ENCODE measurements around the gene KNSTRN. TPM values are rescaled to one million over a fixed set of nuclear protein-coding genes. Genes with fewer than 3 reads are reported as not detected.

Gene KNSTRN
- total and polyA plus RNA-seq, 2 of the 13 experiments (the other 11 are each of a cell fraction or from before 2014, with no cell fraction given), result 20.3 to 62.3 TPM

DNA sequence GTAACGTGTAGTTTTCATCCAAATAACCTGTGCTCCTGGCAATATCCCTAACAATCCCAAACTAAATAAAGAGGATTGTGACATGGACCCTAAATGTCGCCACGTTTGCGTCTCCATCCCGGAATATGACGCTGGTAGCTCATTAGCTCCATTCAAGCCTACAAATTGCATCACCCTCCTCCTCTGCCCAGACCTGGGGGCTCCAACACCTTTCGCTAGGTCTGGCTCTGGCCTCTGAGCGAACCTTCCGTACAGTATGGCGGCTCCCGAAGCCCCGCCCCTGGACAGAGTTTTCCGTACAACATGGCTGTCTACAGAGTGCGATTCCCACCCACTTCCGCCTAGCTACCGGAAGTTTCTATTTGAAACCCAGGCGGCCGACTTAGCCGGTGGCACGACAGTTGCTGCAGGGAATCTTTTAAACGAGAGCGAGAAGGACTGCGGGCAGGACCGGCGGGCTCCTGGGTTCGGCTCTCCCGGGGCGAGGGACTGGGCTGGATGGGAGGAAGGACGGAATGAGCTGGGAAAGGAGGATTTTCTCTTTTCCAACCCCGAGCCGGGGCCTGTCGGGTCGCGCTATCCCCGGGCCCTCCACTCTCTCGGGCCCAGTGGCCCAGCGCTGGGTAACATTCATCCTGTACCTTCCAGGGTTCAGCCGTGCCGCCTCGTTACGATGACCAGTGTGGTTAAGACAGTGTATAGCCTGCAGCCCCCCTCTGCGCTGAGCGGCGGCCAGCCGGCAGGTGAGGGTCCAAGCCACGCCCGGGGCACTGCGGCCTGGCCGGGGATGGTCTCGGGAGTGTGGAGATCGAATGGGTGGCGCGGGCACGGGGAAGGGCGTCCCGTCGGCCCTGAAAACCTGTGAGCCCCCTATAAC lies at the start of gene KNSTRN (continued):
- TF ChIP-seq, protein P1, sequence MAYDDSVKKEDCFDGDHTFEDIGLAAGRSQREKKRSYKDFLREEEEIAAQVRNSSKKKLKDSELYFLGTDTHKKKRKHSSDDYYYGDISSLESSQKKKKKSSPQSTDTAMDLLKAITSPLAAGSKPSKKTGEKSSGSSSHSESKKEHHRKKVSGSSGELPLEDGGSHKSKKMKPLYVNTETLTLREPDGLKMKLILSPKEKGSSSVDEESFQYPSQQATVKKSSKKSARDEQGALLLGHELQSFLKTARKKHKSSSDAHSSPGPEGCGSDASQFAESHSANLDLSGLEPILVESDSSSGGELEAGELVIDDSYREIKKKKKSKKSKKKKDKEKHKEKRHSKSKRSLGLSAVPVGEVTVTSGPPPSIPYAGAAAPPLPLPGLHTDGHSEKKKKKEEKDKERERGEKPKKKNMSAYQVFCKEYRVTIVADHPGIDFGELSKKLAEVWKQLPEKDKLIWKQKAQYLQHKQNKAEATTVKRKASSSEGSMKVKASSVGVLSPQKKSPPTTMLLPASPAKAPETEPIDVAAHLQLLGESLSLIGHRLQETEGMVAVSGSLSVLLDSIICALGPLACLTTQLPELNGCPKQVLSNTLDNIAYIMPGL (CRISPR knock-in tag; IDR thresholded peaks at IDR 0.05; ENCODE audit: borderline replicate concordance in 1 of 2, low read depth in 1 of 2), result peak; percentile 44 to 70; a peak in 2 of 4 replicates
- peak; percentile 83 for TF ChIP-seq ZNF350 (CRISPR knock-in tag; IDR thresholded peaks at IDR 0.05; ENCODE audit: borderline replicate concordance, low read depth)
- TF ChIP-seq MEIS2 (CRISPR knock-in tag; IDR thresholded peaks at IDR 0.05), result no peak
- TF ChIP-seq CHCHD3 (CRISPR knock-in tag; IDR thresholded peaks at IDR 0.05), result no peak
- TF ChIP-seq, protein P2, sequence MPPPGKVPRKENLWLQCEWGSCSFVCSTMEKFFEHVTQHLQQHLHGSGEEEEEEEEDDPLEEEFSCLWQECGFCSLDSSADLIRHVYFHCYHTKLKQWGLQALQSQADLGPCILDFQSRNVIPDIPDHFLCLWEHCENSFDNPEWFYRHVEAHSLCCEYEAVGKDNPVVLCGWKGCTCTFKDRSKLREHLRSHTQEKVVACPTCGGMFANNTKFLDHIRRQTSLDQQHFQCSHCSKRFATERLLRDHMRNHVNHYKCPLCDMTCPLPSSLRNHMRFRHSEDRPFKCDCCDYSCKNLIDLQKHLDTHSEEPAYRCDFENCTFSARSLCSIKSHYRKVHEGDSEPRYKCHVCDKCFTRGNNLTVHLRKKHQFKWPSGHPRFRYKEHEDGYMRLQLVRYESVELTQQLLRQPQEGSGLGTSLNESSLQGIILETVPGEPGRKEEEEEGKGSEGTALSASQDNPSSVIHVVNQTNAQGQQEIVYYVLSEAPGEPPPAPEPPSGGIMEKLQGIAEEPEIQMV (CRISPR knock-in tag; IDR thresholded peaks at IDR 0.05; ENCODE audit: low read depth), result peak; percentile 39; the same call in 1 of the 2 replicates
- TF ChIP-seq, protein P3, sequence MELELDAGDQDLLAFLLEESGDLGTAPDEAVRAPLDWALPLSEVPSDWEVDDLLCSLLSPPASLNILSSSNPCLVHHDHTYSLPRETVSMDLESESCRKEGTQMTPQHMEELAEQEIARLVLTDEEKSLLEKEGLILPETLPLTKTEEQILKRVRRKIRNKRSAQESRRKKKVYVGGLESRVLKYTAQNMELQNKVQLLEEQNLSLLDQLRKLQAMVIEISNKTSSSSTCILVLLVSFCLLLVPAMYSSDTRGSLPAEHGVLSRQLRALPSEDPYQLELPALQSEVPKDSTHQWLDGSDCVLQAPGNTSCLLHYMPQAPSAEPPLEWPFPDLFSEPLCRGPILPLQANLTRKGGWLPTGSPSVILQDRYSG (CRISPR knock-in tag; IDR thresholded peaks at IDR 0.05), result no peak
- TF ChIP-seq CAMTA2 (CRISPR knock-in tag; IDR thresholded peaks at IDR 0.05; ENCODE audit: borderline replicate concordance), result no peak
- TF ChIP-seq, protein P4, sequence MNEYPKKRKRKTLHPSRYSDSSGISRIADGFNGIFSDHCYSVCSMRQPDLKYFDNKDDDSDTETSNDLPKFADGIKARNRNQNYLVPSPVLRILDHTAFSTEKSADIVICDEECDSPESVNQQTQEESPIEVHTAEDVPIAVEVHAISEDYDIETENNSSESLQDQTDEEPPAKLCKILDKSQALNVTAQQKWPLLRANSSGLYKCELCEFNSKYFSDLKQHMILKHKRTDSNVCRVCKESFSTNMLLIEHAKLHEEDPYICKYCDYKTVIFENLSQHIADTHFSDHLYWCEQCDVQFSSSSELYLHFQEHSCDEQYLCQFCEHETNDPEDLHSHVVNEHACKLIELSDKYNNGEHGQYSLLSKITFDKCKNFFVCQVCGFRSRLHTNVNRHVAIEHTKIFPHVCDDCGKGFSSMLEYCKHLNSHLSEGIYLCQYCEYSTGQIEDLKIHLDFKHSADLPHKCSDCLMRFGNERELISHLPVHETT (CRISPR knock-in tag; conservative IDR thresholded peaks at IDR 0.05), result no peak
- TF ChIP-seq, protein P5, sequence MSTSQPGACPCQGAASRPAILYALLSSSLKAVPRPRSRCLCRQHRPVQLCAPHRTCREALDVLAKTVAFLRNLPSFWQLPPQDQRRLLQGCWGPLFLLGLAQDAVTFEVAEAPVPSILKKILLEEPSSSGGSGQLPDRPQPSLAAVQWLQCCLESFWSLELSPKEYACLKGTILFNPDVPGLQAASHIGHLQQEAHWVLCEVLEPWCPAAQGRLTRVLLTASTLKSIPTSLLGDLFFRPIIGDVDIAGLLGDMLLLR (CRISPR knock-in tag; IDR thresholded peaks at IDR 0.05), result no peak
- TF ChIP-seq ZNF720 (CRISPR knock-in tag; IDR thresholded peaks at IDR 0.05), result no peak
- no peak for TF ChIP-seq MTF2 (CRISPR knock-in tag; IDR thresholded peaks at IDR 0.05; ENCODE audit: borderline replicate concordance)
- peak; percentile 91 for TF ChIP-seq KDM5A (IDR thresholded peaks at IDR 0.05; ENCODE audit: borderline replicate concordance, low read length)
- TF ChIP-seq DNMT1 (CRISPR knock-in tag; IDR thresholded peaks at IDR 0.05), result no peak
- TF ChIP-seq MED8 (CRISPR knock-in tag; IDR thresholded peaks at IDR 0.05; ENCODE audit: insufficient replicate concordance), result no peak
- TF ChIP-seq, protein P6, sequence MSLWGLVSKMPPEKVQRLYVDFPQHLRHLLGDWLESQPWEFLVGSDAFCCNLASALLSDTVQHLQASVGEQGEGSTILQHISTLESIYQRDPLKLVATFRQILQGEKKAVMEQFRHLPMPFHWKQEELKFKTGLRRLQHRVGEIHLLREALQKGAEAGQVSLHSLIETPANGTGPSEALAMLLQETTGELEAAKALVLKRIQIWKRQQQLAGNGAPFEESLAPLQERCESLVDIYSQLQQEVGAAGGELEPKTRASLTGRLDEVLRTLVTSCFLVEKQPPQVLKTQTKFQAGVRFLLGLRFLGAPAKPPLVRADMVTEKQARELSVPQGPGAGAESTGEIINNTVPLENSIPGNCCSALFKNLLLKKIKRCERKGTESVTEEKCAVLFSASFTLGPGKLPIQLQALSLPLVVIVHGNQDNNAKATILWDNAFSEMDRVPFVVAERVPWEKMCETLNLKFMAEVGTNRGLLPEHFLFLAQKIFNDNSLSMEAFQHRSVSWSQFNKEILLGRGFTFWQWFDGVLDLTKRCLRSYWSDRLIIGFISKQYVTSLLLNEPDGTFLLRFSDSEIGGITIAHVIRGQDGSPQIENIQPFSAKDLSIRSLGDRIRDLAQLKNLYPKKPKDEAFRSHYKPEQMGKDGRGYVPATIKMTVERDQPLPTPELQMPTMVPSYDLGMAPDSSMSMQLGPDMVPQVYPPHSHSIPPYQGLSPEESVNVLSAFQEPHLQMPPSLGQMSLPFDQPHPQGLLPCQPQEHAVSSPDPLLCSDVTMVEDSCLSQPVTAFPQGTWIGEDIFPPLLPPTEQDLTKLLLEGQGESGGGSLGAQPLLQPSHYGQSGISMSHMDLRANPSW (CRISPR knock-in tag; IDR thresholded peaks at IDR 0.05; ENCODE audit: borderline replicate concordance), result peak; percentile 61; the same call in 1 of the 2 replicates
